Astrocyte (in vitro differentiated cells and primary cell): Measurements from ENCODE around the gene SMAD7.

ENCODE experiments used
- CTCF ChIP-seq: IDR thresholded peaks from 2 replicates; pipeline ENCODE4 v1.5.1; 2011; ENCODE audit warnings: low read depth, mild to moderate bottlenecking, inconsistent platforms, low read length, moderate library complexity; ENCODE audit not compliant: insufficient read depth
- EZH2 ChIP-seq: IDR thresholded peaks from 2 replicates; pipeline ENCODE4 v1.6.1; 2012; ENCODE audit warnings: mild to moderate bottlenecking, low read length, inconsistent platforms; ENCODE audit not compliant: insufficient read depth

- no peak for TF ChIP-seq CTCF
- no peak for TF ChIP-seq EZH2
These were observed 18.3 kb downstream of the SMAD7 start for GRCh38 chr18:48932462-48932818.
